Ovary (tissue), 3 donors: ENCODE results near the gene ARID2.

Experiments
- EP300 ChIP-seq: sonication (generic); formaldehyde crosslinking; IDR thresholded peaks from one replicate; pipeline ENCODE4 v1.6.1; 2017; ENCODE audit warnings: antibody characterized with exemption
- POLR2A ChIP-seq: fragments of 450-650 bp; IDR thresholded peaks from one replicate; pipeline ENCODE4 v1.6.1; 2017; ENCODE audit warnings: antibody characterized with exemption, mild to moderate bottlenecking, moderate library complexity
- TF ChIP-seq, protein P1 (sequence below), 3 donors: fragments of 450-650 bp in 2 of 3; fragments of 200-600 bp in 1 of 3; IDR thresholded peaks; one replicate each; pipeline versions ENCODE4 v1.5.1 to v1.8.0; 2016 to 2022; ENCODE audit warnings: antibody characterized with exemption in 3 of 3, mild to moderate bottlenecking in 1 of 3
- donor health status: DM: no; HTN: no; CAD: no.

DNA sequence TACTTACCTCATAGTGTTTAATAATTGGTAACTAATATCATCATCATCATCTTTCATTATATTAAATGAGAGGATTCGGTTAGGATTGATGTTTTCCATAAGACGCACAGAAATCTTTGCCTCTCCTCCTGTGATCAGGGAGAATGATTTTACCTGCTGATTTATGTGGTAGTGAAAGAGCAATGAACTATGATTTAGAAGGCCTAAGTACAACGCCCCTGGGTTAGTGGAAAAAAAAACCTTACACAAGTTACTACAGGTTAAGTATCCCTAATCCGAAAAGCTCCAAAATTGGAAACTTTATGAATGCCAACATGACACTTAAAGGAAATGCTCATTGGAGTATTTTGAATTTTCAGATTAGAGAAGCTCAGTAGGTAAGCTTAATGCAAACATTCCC is 55.8 kb downstream of the ARID2 start:
- TF ChIP-seq, protein P1, sequence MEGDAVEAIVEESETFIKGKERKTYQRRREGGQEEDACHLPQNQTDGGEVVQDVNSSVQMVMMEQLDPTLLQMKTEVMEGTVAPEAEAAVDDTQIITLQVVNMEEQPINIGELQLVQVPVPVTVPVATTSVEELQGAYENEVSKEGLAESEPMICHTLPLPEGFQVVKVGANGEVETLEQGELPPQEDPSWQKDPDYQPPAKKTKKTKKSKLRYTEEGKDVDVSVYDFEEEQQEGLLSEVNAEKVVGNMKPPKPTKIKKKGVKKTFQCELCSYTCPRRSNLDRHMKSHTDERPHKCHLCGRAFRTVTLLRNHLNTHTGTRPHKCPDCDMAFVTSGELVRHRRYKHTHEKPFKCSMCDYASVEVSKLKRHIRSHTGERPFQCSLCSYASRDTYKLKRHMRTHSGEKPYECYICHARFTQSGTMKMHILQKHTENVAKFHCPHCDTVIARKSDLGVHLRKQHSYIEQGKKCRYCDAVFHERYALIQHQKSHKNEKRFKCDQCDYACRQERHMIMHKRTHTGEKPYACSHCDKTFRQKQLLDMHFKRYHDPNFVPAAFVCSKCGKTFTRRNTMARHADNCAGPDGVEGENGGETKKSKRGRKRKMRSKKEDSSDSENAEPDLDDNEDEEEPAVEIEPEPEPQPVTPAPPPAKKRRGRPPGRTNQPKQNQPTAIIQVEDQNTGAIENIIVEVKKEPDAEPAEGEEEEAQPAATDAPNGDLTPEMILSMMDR (IDR thresholded peaks at IDR 0.05): no peak
- no peak for TF ChIP-seq POLR2A
- no peak for TF ChIP-seq EP300
